ENCODE results near the gene ZNF19.
A peak's percentile ranks its signal among the peaks of the same experiment; 100 is the strongest.

The ZNF19 gene

DNA sequence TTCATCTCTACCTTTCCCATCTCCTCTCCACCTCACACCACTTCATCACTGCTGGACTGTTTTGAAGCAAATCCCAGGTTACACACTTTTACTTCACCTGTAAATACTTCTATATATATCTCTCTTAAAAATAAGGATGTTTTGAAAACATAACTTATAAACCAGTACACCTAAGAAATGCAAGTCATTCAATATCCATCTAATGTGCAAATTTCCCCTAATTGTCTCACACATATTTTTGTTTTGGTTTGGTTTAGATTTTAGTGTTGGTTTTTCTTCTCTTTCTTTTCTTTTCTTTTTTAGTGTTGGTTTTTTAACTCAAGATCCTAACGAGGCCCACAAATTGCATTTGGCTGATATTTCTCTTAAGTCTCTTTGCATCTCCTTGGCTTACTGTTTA is 17.9 kb upstream of the ZNF19 start:
- TF ChIP-seq, protein P1, sequence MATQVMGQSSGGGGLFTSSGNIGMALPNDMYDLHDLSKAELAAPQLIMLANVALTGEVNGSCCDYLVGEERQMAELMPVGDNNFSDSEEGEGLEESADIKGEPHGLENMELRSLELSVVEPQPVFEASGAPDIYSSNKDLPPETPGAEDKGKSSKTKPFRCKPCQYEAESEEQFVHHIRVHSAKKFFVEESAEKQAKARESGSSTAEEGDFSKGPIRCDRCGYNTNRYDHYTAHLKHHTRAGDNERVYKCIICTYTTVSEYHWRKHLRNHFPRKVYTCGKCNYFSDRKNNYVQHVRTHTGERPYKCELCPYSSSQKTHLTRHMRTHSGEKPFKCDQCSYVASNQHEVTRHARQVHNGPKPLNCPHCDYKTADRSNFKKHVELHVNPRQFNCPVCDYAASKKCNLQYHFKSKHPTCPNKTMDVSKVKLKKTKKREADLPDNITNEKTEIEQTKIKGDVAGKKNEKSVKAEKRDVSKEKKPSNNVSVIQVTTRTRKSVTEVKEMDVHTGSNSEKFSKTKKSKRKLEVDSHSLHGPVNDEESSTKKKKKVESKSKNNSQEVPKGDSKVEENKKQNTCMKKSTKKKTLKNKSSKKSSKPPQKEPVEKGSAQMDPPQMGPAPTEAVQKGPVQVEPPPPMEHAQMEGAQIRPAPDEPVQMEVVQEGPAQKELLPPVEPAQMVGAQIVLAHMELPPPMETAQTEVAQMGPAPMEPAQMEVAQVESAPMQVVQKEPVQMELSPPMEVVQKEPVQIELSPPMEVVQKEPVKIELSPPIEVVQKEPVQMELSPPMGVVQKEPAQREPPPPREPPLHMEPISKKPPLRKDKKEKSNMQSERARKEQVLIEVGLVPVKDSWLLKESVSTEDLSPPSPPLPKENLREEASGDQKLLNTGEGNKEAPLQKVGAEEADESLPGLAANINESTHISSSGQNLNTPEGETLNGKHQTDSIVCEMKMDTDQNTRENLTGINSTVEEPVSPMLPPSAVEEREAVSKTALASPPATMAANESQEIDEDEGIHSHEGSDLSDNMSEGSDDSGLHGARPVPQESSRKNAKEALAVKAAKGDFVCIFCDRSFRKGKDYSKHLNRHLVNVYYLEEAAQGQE (IDR thresholded peaks at IDR 0.05; ENCODE audit: low read depth) = no peak

GRCh38 chr16:71504901-71505300 is 15.8 kb upstream of the ZNF19 start:
- TF ChIP-seq EP300 (IDR thresholded peaks at IDR 0.05; ENCODE audit: borderline replicate concordance) (no peak), FOXM1 (IDR thresholded peaks at IDR 0.05; ENCODE audit: borderline replicate concordance, low read depth) (no peak), CEBPB (IDR thresholded peaks at IDR 0.05) (no peak), TEAD4 (IDR thresholded peaks at IDR 0.05) (no peak), TCF12 (IDR thresholded peaks at IDR 0.05; ENCODE audit: low read depth) (no peak)
- TF ChIP-seq, protein P1 (IDR thresholded peaks at IDR 0.05; ENCODE audit: low read depth) = no peak

- TF ChIP-seq NFIC (IDR thresholded peaks at IDR 0.05) = no peak
- TF ChIP-seq MAX (IDR thresholded peaks at IDR 0.05) = no peak
- TF ChIP-seq TAF1 (IDR thresholded peaks at IDR 0.05; ENCODE audit: low read depth) = no peak
- no peak for TF ChIP-seq CREB1 (IDR thresholded peaks at IDR 0.05; ENCODE audit: low read depth)
- TF ChIP-seq EP300 (IDR thresholded peaks at IDR 0.05; ENCODE audit: borderline replicate concordance) = no peak
- TF ChIP-seq, protein P2, sequence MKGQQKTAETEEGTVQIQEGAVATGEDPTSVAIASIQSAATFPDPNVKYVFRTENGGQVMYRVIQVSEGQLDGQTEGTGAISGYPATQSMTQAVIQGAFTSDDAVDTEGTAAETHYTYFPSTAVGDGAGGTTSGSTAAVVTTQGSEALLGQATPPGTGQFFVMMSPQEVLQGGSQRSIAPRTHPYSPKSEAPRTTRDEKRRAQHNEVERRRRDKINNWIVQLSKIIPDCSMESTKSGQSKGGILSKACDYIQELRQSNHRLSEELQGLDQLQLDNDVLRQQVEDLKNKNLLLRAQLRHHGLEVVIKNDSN (IDR thresholded peaks at IDR 0.05) = no peak
- TF ChIP-seq YY1 (IDR thresholded peaks at IDR 0.05; ENCODE audit: low read depth) = no peak
Measured at GRCh38 chr16:71501547-71501946, 12.4 kb upstream of the ZNF19 start.

GRCh38 chr16:71500964-71501363 is 11.8 kb upstream of the ZNF19 start:
- TF ChIP-seq, protein P1 (IDR thresholded peaks at IDR 0.05; ENCODE audit: low read depth) = no peak
- no peak for TF ChIP-seq MAX (IDR thresholded peaks at IDR 0.05)
- TF ChIP-seq NFIC (IDR thresholded peaks at IDR 0.05) = no peak
- TF ChIP-seq RAD21 (IDR thresholded peaks at IDR 0.05; ENCODE audit: low read depth) = no peak
- no peak for TF ChIP-seq TCF12 (IDR thresholded peaks at IDR 0.05; ENCODE audit: low read depth)
- TF ChIP-seq CREB1 (IDR thresholded peaks at IDR 0.05; ENCODE audit: low read depth) = no peak
- no peak for TF ChIP-seq FOXM1 (IDR thresholded peaks at IDR 0.05; ENCODE audit: borderline replicate concordance, low read depth)
- no peak for TF ChIP-seq EGR1 (IDR thresholded peaks at IDR 0.05)
- TF ChIP-seq, protein P2 (IDR thresholded peaks at IDR 0.05) = no peak
- no peak for TF ChIP-seq CEBPB (IDR thresholded peaks at IDR 0.05)
- TF ChIP-seq ZBTB7A (IDR thresholded peaks at IDR 0.05; ENCODE audit: low read depth) = no peak
- TF ChIP-seq TEAD4 (IDR thresholded peaks at IDR 0.05) = no peak
- no peak for TF ChIP-seq YY1 (IDR thresholded peaks at IDR 0.05; ENCODE audit: low read depth)
- no peak for TF ChIP-seq EP300 (IDR thresholded peaks at IDR 0.05; ENCODE audit: borderline replicate concordance)
- TF ChIP-seq TAF1 (IDR thresholded peaks at IDR 0.05; ENCODE audit: low read depth) = no peak

GRCh38 chr16:71499775-71500364 is 10.7 kb upstream of the ZNF19 start:
- TF ChIP-seq, protein P2 (IDR thresholded peaks at IDR 0.05) = no peak
- TF ChIP-seq RAD21 (IDR thresholded peaks at IDR 0.05; ENCODE audit: low read depth) = peak; percentile 72

Data from Ishikawa (cell line).